NCI-H345 (cell line): ENCODE results near the gene NHLRC4.

Experiments used
- DNase-seq: peaks from one replicate; lab custom pipeline; 2025; lab: John Stamatoyannopoulos, UW

The NHLRC4 gene

GRCh38 chr16:582614-583331 is 16.0 kb downstream of the NHLRC4 start:
- no peak for DNase-seq

- DNase-seq, result no peak
These were observed 16.6 kb downstream of the NHLRC4 start for GRCh38 chr16:583470-583814.

GRCh38 chr16:583815-584591 is 17.2 kb downstream of the NHLRC4 start:
- DNase-seq, result no peak

GRCh38 chr16:585351-585750 is 18.5 kb downstream of the NHLRC4 start:
- DNase-seq, result peak; percentile 18

GRCh38 chr16:586047-586644 is 19.3 kb downstream of the NHLRC4 start:
- no peak for DNase-seq

GRCh38 chr16:586645-587590 is 20.1 kb downstream of the NHLRC4 start:
- DNase-seq, result no peak

- peak; percentile 32 for DNase-seq
These were observed 21.8 kb downstream of the NHLRC4 start for GRCh38 chr16:588639-588888.

GRCh38 chr16:588889-589657 is 22.3 kb downstream of the NHLRC4 start:
- peak; percentile 94 for DNase-seq

GRCh38 chr16:589658-590187 is 22.9 kb downstream of the NHLRC4 start, which contains the start of gene RAB40C:
RAB40C (plus strand) TSS chr16:590066; CDS start chr16:590292, 226 bp downstream.
- DNase-seq, result peak; percentile 98

GRCh38 chr16:590188-590814 is 23.5 kb downstream of the NHLRC4 start:
- no peak for DNase-seq

- no peak for DNase-seq
These were observed 24.0 kb downstream of the NHLRC4 start for GRCh38 chr16:590815-591200.

GRCh38 chr16:591231-591630 is 24.4 kb downstream of the NHLRC4 start:
- DNase-seq, result no peak

- DNase-seq, result no peak
These were observed 25.2 kb downstream of the NHLRC4 start for GRCh38 chr16:591892-592517.

- peak; percentile 85 for DNase-seq
These were observed 25.9 kb downstream of the NHLRC4 start for GRCh38 chr16:592518-593306.

GRCh38 chr16:593406-593805 is 26.6 kb downstream of the NHLRC4 start:
- peak; percentile 59 for DNase-seq

GRCh38 chr16:593807-594206 is 27.0 kb downstream of the NHLRC4 start:
- no peak for DNase-seq

- DNase-seq, result no peak
These were observed 28.3 kb downstream of the NHLRC4 start for GRCh38 chr16:595094-595528.

GRCh38 chr16:595942-596735 is 29.3 kb downstream of the NHLRC4 start:
- DNase-seq, result no peak

- DNase-seq, result no peak
These were observed 29.9 kb downstream of the NHLRC4 start for GRCh38 chr16:596736-597060.
